Stomach (tissue), 9 donors: Measurements from ENCODE around the gene INPP4B. TPM values are rescaled to one million over a fixed set of nuclear protein-coding genes. Genes with fewer than 3 reads are reported as not detected.

ENCODE experiments used
- DNase-seq, 2 donors: peaks; one replicate each; pipeline versions ENCODE4 v3.0.0 to v3.0.0-alpha.2; 2013 to 2019
- H3K27ac ChIP-seq, 5 donors: fragments of 200-600 bp in 4 of 5; sonication (generic) in 4 of 5; one replicate each; pipeline ENCODE4 v1.5.1; 2013 to 2019; ENCODE audit warnings: mild to moderate bottlenecking in 1 of 5, moderate library complexity in 1 of 5
- H3K27me3 ChIP-seq, 3 donors: fragments of 200-600 bp; sonication (generic); one replicate each; pipeline ENCODE4 v1.5.1; 2017 to 2019; ENCODE audit warnings: mixed run types in 1 of 3
- H3K36me3 ChIP-seq, 4 donors: fragments of 200-600 bp; sonication (generic); 1 replicate in 3 of 4; 2 replicates in 1 of 4; pipeline ENCODE4 v1.5.1; 2016 to 2019
- H3K4me1 ChIP-seq, 4 donors: fragments of 200-600 bp; sonication (generic); one replicate each; pipeline ENCODE4 v1.5.1; 2016 to 2019
- H3K4me3 ChIP-seq, 4 donors: fragments of 200-600 bp; sonication (generic) in 3 of 4; one replicate each; pipeline ENCODE4 v1.5.1; 2016 to 2019; ENCODE audit warnings: mild to moderate bottlenecking in 1 of 4
- H3K9me3 ChIP-seq, 4 donors: fragments of 200-600 bp; sonication (generic); one replicate each; pipeline ENCODE4 v1.5.1; 2016 to 2019
- EP300 ChIP-seq: sonication (generic); formaldehyde crosslinking; IDR thresholded peaks from one replicate; pipeline ENCODE4 v1.6.1; 2017; ENCODE audit warnings: antibody characterized with exemption
- POLR2A ChIP-seq, 4 donors: fragments of 450-650 bp; IDR thresholded peaks; one replicate each; pipeline ENCODE4 v1.6.1; 2016; ENCODE audit warnings: antibody characterized with exemption in 4 of 4, control low read depth in 2 of 4, mild to moderate bottlenecking in 1 of 4, moderate library complexity in 1 of 4
- POLR2AphosphoS5 ChIP-seq, 3 donors: sonication (generic); formaldehyde crosslinking; IDR thresholded peaks; one replicate each; pipeline ENCODE4 v1.6.1; 2016; ENCODE audit warnings: antibody characterized with exemption in 3 of 3
- WGBS, 5 donors: extraction: QIAGEN DNeasy Blood & Tissue Kit in 3 of 5; methylation state at CpG; one replicate each; pipeline versions ENCODE4 v1.1.5 to v1.1.7; 2013 to 2018; 5-methylcytosine and 5-hydroxymethylcytosine counted together
- intact Hi-C: fragments of 100-400 bp; cut with DNase I; formaldehyde crosslinking; loops from one replicate; pipeline ENCODE4 v1.15.1; 2023; ENCODE audit warnings: low total_unique reads
- polyA plus RNA-seq, 3 donors: library from polyadenylated mRNA; stranded (reverse); fragments of 200-250 nt; gene quantifications; one replicate each; pipeline ENCODE4 v1.2.3, GENCODE V29; 2013
- total RNA-seq, 5 donors: library from RNA; depleted of rRNA; stranded (reverse); fragments of >200 nt; gene quantifications; one replicate each; pipeline versions ENCODE4 v1.1.0 to v1.2.3, GENCODE V29; 2014 to 2016
- TF ChIP-seq, protein P1 (sequence below), 7 experiments: fragments of 450-650 bp in 4 of 7; fragments of 200-600 bp in 3 of 7; sonication (generic) in 3 of 7; IDR thresholded peaks; one replicate each; pipeline ENCODE4 v1.5.1; 2016 to 2019; ENCODE audit warnings: antibody characterized with exemption in 7 of 7, control low read depth in 2 of 7, mild to moderate bottlenecking in 1 of 7
- donor health status: healthy with polysubstance abuse.
- donor health status: Bipolar disorder and iron deficiency.
- donor health status: healthy.

The INPP4B gene
- total and polyA plus RNA-seq, 8 donors: 1.4 to 96.9 (median 11.7) TPM

DNA sequence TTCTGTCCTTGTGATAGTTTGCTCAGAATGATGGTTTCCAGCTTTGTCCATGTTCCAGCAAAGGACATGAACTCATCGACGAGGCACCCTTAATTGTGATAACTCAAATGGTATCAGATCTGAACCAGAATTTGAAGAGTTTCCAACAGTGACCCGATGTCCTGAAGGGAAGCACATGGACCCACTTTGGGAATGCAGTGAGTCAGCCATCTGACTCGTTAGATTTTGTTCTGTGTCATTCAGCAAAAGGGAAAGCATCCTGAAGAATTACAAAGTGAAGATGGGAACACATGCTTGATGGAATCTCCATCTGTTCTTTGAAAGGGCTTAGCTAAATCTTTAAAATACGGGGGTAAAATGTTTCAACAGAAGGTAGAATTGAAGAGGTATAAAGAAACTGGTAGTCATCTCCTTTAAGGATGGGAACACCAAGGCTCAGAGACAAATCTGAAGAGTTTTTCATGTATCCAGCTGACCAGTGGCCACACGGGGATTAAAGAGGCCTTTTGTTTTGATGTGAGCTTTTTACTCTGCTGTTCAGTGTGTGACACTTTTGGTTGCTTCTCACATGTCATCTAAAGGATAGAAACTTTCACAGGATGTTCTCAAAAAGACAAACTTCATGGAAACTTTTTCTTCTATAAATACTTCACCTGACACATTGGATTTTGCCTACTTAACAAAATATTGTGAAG, 393.8 kb downstream of the INPP4B start:
- DNase-seq: no peak
- H3K9me3 ChIP-seq: no peaks in the 10 kb centered on the region
- TF ChIP-seq, protein P1, sequence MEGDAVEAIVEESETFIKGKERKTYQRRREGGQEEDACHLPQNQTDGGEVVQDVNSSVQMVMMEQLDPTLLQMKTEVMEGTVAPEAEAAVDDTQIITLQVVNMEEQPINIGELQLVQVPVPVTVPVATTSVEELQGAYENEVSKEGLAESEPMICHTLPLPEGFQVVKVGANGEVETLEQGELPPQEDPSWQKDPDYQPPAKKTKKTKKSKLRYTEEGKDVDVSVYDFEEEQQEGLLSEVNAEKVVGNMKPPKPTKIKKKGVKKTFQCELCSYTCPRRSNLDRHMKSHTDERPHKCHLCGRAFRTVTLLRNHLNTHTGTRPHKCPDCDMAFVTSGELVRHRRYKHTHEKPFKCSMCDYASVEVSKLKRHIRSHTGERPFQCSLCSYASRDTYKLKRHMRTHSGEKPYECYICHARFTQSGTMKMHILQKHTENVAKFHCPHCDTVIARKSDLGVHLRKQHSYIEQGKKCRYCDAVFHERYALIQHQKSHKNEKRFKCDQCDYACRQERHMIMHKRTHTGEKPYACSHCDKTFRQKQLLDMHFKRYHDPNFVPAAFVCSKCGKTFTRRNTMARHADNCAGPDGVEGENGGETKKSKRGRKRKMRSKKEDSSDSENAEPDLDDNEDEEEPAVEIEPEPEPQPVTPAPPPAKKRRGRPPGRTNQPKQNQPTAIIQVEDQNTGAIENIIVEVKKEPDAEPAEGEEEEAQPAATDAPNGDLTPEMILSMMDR (IDR thresholded peaks at IDR 0.05): no peak
- TF ChIP-seq EP300 (no peak), POLR2AphosphoS5 (IDR thresholded peaks at IDR 0.05) (no peak), POLR2A (IDR thresholded peaks at IDR 0.05) (no peak)
- no peaks in the 10 kb centered on the region for H3K27me3 ChIP-seq
- no peak overlapping the region for H3K4me3 ChIP-seq
- 81 to 87% (median 86%) methylated on average over 6 of the region's 6 CpGs for WGBS, 5 donors
- no peaks in the 10 kb centered on the region for H3K36me3 ChIP-seq
- intact Hi-C loops: no loop called here
- H3K4me1 ChIP-seq: no peaks in the 10 kb centered on the region
- H3K27ac ChIP-seq: no peak overlapping the region

DNA sequence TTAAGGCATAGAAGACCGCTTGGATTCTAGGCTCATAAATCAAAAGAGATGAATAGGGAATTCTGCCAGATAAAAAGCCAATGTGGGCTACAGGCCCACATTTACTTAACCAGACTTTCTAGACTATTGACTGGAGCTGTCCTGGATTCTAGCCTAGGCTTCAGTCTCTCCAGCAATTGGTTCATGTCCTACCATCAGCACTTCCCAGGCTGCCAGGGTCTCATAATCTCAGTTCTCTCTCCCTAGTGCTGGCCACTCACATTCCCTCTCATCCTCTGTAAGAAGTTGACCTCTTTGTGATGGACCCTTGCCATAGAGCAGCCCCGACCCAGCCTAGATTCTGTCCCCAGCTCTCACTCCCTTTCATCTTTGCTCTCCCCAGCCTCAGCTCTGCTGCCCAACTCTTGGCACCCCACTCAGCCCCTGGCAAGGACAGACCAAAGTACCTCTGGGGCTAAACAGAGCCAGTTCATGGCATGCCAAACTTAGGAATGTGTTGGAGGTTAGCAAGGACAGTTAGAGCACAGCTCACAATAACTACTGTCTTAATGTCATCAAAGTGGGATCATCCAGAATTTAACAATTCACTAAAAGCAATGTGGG, 396.2 kb downstream of the INPP4B start:
- WGBS, 5 donors: 53 to 86% (median 70%) methylated on average over 2 of the region's 2 CpGs
- TF ChIP-seq POLR2A (IDR thresholded peaks at IDR 0.05): no peak
- TF ChIP-seq, protein P1 (IDR thresholded peaks at IDR 0.05): no peak
- TF ChIP-seq POLR2AphosphoS5 (IDR thresholded peaks at IDR 0.05): no peak
- no peak for TF ChIP-seq EP300
- Histone ChIP-seq H3K36me3 (no peaks in the 10 kb centered on the region), H3K4me1 (no peaks in the 10 kb centered on the region), H3K27me3 (no peaks in the 10 kb centered on the region), H3K27ac (no peak overlapping the region), H3K9me3 (no peaks in the 10 kb centered on the region), H3K4me3 (no peak overlapping the region)
- intact Hi-C loops: no loop called here
- no peak for DNase-seq

DNA sequence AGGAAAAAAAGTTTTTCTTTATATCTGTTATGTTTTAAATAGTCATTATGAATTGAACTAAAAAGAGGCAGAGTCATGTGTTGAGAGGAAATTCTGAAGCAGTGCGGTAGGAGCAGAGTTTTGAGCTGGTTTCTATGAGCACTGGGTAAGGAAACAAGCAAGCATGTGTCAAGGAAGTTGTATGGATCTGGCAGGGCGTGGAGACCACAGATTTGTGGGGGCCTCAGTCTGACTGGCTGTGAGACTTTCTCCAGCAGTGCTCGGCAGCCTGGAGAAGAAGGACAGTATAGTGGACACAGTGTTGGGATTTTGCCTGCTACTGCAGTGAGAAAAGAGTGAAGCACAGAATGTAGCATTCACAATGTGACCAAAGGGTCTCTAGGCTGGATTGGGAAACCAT, 399.1 kb downstream of the INPP4B start:
- Histone ChIP-seq H3K27ac (no peak overlapping the region), H3K9me3 (no peaks in the 10 kb centered on the region), H3K4me1 (no peaks in the 10 kb centered on the region), H3K27me3 (no peaks in the 10 kb centered on the region), H3K36me3 (no peaks in the 10 kb centered on the region), H3K4me3 (no peak overlapping the region)
- TF ChIP-seq EP300 (no peak), POLR2AphosphoS5 (IDR thresholded peaks at IDR 0.05) (no peak), POLR2A (IDR thresholded peaks at IDR 0.05) (no peak)
- TF ChIP-seq, protein P1 (IDR thresholded peaks at IDR 0.05): no peak
- WGBS, 5 donors: 68 to 88% (median 79%) methylated on average over 3 of the region's 3 CpGs
- DNase-seq: no peak
- intact Hi-C loops: no loop called here

DNA sequence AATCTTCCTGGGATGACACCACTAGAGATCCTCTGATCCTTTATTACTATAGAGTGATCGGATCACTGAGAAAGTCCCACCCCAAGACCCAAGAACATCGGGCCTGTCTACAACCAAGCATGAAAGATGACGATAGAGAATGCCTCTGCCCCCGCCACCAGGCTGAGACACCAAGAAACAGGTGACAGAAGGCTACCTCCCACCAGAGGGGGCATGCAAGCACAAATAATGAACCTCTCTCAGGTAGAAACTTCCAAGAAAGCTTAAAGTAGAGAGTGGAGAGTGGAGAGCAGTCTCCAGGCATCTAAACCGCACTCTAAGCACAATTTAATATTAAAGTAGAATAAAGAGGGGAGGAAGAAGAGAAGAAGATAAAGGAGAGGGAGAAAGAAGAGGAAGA, 402.6 kb downstream of the INPP4B start:
- H3K27me3 ChIP-seq: no peaks in the 10 kb centered on the region
- H3K9me3 ChIP-seq: no peaks in the 10 kb centered on the region
- no peaks in the 10 kb centered on the region for H3K36me3 ChIP-seq
- WGBS, 5 donors: 92 to 96% (median 95%) methylated on average over 5 of the region's 5 CpGs
- H3K27ac ChIP-seq: no peak overlapping the region
- intact Hi-C loops: no loop called here
- no peaks in the 10 kb centered on the region for H3K4me1 ChIP-seq
- no peak overlapping the region for H3K4me3 ChIP-seq
- TF ChIP-seq EP300 (no peak), POLR2A (IDR thresholded peaks at IDR 0.05) (no peak), POLR2AphosphoS5 (IDR thresholded peaks at IDR 0.05) (no peak)
- TF ChIP-seq, protein P1 (IDR thresholded peaks at IDR 0.05): no peak
- no peak for DNase-seq
